Skeletal muscle cell (primary cell): ENCODE results near the gene NMNAT3.

Experiments used
- DNase-seq: peaks from one replicate; pipeline ENCODE4 v3.0.0-alpha.2; 2010; ENCODE audit warnings: low read depth
- H3K4me3 ChIP-seq: 2 replicates; pipeline ENCODE4 v1.5.1; 2011; ENCODE audit warnings: low read depth, mild to moderate bottlenecking, control low read depth, low read length, moderate library complexity

NMNAT3 gene

DNA sequence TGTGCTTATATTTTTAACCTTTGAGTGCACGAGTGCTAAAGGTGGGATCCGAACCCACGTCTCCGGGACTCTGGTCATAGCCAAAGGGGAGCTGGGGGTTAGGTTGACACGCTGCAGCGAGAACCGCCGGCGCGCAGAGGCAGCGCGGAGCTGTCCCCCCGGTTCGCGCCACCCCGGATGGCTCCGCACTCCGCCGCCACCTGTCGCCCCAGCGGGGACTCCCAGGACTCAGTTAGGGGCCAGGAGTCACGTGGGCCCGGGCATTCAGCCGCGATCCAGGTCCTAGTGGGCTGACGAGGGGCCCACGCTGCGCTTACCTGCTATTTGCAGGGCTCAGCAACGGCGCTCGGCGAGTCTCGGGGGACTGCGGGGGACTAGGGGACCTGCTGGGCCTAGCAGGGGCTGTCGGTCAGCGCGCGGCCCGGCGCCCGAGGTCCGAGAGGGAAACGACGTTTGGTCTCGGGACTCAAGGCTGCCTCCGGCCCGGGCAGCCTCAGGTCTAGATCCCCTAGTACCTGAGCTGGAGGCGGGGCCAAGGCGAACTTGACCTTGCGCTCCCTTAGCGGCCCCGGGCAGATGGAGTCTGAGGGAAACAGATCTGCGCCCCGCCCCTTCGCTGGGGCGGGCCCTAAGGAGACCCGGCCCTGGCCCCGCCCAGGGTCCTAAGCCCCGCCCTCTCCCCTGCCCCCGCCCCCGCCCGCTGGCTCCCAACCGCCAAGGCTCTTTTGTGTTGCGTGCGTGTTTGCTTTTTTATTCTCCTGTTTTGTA is at the start of gene NMNAT3:
Gene NMNAT3 (minus strand): TSS at position 585 of the 768 bp plus-strand sequence. CDS start 50,248 bp downstream, outside the sequence.
- peak within 1 kb of the TSS; percentile 43 for H3K4me3 ChIP-seq
- DNase-seq, result no peak

DNA sequence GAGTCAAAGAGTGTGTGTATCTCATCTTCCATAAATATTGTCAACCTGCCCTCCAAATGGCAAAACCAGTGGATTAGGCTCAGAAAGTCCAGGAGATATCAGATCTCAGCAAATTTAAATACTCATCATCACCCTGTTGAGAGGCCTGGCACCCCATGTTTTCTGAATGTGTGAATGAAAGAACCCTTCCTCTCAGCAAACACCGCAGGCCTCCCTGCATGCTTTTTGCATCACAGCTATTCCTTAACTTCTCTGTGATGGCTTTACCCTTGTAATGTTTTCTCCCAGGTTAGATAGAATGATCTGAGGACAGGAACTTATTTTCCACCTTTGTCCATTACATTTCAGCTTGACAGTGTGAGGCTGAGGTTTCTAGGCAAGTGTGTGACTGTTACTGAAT is 43.6 kb upstream of the NMNAT3 start:
- H3K4me3 ChIP-seq, result no peak overlapping the region
- DNase-seq, result no peak

DNA sequence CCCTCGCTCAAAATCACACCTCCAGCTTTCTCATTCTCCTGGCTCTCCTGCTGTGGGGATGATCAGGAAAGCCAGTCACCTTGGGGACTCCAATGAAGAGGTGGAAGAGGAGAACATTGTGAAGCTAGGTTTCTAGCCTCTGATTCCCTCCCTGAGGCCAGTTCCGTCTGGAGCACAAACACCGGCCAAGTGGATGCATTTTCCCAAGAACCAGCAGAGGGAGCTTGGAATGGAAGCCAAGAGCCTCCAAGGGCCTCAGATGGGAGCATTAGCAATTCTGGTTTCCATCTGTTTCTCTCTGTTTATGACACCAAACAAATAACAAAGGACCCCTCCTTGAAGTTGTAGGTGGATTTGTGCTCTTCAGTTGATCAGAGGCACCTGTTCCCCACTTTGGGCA is 40.6 kb upstream of the NMNAT3 start:
- peak; percentile 7 for DNase-seq
- no peak overlapping the region for H3K4me3 ChIP-seq

DNA sequence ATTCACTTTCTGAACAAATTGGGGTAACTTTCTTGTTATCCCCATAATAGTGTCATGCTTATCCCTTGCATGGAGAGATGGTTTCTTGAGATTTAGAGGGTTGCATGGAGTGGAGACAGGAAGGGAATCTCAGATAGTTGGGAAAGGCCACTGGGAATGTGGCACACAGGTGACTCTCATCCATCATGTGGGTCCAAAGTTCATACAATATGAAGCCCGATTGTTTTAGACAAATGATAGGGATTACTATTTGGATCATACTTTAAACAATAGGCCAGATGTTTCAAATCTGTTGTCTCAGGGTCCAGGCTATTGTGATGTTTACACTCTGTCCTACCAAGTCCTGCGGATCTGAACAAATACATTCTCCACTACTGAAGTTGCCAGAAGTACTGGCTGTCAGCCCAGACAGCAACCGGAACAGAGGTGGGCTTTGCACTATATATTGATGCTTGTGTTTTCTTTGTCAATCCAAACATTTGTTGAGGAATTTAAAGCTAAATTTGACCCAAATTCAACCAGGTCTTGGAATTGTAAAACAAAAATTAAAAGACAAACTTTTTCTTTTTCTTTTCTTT is 39.2 kb upstream of the NMNAT3 start:
- DNase-seq, result no peak
- H3K4me3 ChIP-seq, result no peak overlapping the region

DNA sequence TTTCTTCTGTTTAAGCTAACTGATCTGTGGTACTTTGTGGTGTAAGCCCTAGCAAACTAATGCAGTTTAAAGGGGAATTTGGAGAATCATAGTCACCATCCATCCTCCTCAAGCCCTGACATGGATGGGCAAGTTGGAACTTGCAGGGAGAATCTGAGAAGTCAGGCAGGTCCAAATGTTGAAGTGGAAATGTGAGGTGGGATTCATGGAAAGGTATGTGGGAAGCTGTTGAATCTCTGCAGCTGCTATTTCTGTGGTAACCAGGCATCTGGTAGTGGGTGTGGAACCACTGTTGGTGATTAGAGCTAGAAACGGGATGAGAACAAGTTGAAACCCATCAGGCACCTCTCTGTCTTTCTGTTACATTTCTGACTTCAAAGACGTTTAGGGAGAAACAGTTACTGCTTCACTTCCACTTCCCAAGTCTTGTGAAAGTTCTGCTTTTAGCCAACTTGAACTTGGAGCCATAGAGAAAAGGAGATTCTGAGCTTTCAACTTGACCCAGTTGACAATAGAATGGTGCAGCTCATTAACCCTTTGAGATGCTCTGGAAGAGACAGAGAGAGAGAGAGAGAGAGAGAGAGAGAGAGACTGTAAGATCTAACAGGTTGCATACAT is 38.1 kb upstream of the NMNAT3 start:
- no peak for DNase-seq
- no peak overlapping the region for H3K4me3 ChIP-seq

DNA sequence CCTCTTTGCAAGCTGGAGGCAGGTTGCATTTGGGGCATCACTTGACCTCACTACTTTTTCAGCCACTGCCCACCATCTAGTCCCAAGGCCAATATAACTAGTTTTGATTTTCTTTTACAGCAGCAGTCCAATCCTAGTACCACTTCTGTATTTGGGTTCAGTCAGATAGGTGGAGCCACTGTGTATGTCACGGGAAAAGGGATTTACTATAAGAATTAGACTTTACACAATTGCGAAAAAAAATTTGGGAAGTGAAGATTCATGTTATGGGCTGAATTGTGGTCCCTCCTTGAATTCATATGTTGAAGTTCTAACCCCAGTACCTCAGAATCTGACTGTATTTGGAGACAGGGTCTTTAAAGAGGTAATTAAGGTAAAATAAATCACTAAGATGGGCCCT is 37.4 kb upstream of the NMNAT3 start:
- no peak for DNase-seq
- no peak overlapping the region for H3K4me3 ChIP-seq

DNA sequence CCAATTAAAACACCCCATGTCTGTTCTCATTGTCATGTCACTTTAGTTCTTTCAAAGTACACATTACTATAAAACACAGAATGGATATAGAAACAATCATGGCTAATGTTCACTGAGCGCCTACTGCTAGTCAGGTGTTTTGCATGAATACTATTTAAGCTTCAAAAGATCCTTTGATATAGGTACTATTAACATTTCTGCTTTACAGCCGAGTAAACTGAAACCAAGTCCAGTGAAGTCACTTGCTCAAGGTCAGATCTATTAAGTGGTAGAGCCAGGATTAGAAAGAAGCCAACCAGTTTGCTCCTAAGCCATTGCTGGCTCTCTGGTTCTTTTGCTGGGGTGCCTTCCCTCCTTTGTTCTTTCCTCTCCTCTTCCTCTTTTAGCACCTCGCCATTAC is 32.4 kb upstream of the NMNAT3 start:
- no peak overlapping the region for H3K4me3 ChIP-seq
- DNase-seq, result no peak

DNA sequence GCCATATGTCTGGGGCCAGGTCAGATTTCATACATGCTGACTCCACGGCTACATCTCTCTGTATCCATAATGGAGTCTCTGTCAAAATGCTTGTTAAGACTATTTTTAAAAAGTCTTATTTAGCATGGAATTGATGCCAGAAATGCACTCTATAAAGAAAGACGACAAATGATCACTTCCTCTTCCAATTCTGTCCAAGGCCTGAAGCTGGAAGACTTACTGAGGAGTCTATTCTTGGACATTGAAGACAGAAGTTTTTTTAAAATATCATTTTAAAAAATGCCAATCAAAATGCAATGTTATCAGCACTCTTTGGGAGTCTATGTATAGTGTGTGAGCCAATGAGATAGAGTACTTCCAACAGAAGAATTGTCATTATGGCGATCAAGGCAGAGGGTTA is 27.9 kb upstream of the NMNAT3 start:
- no peak for DNase-seq
- no peak overlapping the region for H3K4me3 ChIP-seq

DNA sequence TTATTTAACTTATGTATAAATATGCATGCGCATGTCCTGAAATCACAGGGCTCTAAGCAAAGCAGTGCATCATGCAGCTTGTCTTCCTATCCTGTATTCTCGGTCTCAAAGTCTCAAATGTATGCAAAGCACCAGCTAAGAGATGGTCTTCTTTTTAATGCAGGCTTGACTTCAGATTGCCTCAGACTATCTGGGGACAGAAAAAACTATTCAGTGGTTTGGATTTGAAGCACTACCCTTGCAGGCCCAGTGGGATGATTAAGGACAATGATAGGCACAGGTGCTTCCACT is 18.5 kb upstream of the NMNAT3 start:
- DNase-seq, result no peak

DNA sequence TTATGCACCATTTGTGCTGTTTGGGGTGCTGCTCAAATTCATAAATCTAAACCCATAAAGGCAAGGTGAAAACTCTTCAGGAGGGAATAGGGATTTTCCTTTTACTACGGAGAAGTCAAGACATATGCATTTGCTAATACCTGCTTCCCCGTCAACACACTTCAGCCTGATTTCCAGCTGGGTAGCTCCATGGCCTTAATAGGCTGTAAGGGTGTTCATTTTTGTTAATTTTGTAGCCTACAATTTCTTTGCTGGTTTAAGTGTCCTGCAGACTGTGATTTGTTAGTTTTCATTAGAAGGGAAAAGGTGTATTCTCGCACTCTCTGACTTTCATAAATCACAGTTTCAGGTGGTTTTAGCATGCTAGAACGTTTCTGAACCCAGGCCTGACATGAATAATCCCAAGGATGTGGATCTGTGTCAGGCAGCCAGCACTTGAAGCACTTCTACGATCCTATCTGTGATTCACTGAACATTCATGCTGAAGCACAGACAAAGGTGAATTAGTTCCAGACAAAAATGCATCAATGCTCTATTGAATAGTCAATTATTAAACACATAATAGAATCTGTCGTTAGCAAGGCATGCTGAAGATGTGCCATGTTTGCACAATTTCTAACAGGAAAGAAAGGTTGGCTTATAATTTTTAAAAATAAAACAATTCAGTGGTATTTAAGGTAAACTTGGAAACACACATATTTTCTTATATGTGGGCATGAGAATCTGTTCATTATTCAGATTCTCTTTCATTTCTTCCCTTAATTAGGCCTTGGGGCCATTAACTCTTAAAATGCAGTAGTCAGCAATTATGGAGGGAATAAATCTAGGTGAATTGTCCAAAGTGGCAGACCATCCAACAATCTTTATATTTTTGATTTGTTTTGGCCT is 17.9 kb upstream of the NMNAT3 start:
- H3K4me3 ChIP-seq, result no peak overlapping the region
- DNase-seq, result no peak

More for the DNA sequence above, 18.5 kb upstream of the NMNAT3 start:
- no peak overlapping the region for H3K4me3 ChIP-seq

DNA sequence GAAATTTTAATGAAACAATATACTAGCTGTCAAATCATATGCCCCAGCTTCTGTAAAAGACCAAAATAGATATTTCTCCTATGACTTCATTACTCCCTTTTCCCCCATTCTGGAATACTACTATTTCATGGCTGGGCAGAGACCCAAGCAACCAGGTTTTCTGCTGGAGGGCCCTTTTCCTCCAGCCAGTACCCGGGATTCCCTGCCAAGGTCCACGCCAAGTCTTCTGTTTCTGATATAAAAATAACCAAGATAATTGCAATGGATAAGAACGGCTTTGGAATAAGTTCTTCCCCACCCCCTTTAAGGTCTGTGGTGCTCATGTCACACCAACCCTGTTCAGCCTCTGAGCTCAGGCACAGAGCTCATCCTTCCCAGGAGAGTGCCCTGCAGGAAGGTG is 17.2 kb upstream of the NMNAT3 start:
- no peak overlapping the region for H3K4me3 ChIP-seq
- no peak for DNase-seq

DNA sequence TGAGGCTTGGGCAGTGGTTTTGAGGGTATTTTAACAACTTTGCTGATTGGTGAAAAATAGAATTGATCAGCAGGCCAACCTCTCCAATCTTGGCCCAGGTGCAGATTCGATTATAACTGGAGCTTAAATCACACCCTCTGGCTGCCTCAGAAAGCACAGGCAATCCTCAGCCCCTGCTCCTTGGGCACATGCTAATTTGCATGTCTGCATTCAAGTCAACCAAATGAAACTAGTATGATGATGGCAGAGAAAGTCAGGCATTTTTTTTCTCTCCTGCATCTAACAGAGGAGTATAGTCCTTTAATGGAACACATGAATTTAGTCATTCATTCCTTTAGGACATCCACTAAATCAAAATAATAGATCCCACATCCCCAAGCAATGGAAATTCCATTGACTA is 16.8 kb upstream of the NMNAT3 start:
- DNase-seq, result no peak
- no peak overlapping the region for H3K4me3 ChIP-seq

DNA sequence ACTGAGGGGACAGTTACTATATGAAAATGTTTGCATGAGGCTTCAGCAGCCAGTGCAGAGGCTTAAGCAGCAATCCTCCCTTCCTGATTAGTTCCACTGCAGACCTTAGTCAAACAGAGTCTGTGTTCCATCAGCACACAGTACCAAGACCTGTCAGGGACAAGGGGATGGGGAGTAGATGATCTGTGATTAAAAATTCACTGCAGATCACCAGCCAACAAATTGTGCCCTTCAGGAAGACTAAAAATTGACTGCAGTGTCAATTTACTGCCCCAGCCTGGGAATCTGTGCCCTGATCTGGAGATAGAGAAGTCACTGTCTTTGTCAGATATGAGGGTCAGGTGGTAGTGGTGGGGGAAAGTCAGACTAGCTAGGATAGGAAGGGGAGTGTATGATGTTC is 13.8 kb upstream of the NMNAT3 start:
- H3K4me3 ChIP-seq, result no peak overlapping the region
- DNase-seq, result no peak

DNA sequence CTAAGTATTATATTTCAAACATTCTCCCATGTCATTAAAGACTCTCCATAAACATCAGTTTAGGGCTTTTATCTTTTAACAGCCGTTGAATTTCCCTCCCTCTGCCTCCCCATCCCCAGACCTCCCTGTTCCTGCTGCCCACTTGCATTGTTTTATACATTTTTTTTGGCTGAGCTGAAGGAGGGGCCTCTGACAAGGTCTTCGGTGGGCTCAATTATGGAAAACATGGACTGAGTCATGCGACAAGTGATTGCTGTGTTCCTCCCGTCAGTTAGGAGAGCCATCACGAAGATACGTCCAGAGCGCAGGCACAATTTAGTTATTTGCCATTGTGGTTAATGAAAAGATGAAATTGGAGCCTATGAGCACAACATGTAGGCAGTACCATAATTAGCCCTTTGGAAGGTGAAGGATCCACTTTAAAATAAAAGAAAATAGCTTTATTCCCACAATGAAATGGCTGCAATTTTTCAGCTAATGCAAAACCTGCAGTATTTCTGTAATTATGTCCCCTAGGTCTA is 12.0 kb upstream of the NMNAT3 start:
- no peak overlapping the region for H3K4me3 ChIP-seq
- no peak for DNase-seq

DNA sequence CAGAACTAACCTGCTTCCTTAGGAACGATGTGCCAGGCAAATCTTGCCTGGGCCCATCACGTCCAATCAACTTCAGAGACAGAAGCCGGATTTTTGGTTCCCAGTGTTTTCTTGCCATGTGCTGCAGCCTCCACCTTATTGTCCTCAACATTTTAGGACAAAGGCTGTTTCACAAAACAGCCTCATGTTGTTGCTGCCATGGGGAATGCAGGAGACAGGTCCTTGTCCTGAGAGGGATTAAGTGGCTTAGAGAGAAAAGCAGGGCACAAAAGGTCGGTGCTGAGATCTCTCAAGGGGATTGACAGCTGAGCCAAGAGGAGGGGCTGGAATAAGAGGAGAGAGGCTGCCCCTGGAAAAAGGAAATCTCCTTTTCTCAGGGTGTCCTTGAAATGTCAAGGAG is 11.3 kb upstream of the NMNAT3 start:
- DNase-seq, result no peak
- H3K4me3 ChIP-seq, result no peak overlapping the region

DNA sequence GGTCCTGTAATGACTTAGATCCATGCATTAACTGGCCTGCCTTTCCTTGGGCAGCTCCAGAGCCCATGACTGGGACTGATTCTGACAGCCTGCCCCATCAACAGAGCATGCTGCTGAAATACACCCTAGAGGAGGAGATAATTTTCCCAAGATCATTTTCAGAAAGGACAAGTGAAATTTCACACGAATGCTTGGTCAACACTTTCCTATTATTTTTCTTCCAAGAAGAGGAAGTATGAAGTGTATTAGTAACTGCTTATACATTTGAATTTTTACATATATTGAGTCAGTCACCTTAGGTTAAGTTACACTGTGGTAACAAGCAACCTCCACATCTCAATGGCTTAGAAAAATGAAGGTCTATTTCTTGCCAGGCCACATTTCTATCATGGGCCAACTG is 9.7 kb upstream of the NMNAT3 start:
- no peak overlapping the region for H3K4me3 ChIP-seq

DNA sequence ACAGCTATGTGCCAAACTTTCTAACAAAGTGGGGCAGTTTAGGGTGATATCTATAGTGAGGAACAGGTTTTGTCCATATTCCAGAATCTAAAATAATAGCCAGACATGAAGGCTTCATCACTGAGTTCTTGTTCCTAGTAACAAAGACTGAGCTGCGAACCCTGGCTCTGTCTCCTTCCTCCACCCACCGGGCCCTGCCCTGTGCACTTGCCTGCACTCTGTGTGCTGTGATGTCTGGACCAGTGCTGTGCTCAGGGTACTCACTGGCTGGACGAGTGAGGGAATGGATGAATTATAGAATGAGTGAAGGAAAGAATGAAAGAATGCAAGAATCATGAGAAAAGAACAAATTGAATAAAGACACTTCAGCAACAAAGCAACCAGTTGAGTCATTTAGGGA is 8.9 kb upstream of the NMNAT3 start:
- no peak for DNase-seq
- no peak overlapping the region for H3K4me3 ChIP-seq

More for the DNA sequence above, 9.7 kb upstream of the NMNAT3 start:
- no peak for DNase-seq

DNA sequence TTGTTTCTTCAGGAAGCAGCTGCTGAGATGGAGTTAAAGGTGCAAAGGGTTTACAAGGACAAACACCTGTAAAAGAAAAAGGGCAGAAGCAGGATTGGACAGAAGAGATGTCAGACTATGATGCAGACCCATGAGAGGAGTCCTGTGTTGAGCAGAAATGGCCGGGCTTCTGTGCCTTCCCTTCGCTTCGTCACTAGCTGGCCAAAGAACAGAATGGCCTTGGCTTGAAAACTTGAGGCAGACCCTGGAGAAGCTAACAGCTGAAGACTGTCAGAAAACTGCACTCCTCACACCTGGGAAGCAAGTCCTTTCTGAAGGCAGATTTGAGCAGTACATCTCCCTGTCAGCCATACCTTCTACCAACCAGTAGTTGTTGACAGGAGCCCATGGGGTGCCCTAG is 8.4 kb upstream of the NMNAT3 start:
- H3K4me3 ChIP-seq, result no peak overlapping the region
- DNase-seq, result no peak

DNA sequence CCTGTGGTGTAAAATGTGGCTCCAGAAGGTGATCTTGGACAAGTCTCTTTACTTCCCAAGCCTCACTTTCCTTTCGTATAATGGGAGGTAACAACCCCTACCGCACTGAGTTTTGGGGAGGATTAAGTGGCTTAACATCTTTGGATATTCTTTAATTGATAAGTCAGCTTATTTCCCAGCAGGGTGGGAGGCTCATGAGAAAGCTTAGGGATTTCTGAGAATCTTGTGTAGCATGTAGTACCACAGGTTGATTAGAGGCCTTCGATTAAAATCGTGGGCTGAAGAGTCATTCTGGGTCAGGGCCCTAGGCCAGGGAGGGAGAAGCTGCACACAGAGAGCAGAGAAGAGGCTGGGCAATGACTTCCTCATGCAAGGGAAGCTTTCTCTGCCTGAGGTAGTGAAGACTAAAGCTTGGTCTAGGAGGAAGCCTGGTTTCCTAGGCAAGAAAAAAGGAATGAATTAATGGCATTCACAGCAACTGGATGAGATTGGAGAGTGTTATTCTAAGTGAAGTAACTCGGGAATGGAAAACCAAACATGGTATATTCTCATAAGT is 1.5 kb upstream of the NMNAT3 start:
- no peak for DNase-seq
- no peak overlapping the region for H3K4me3 ChIP-seq
